Calu3 (cell line): ENCODE results near the gene PBX4. TPM values are rescaled to one million over a fixed set of nuclear protein-coding genes. Genes with fewer than 3 reads are reported as not detected.

Source experiments
- BruUV-seq: library from RNA; stranded (reverse); fragments of 400-500 nt; replicated peaks from 2 replicates; lab custom pipeline; 2021; lab: Mats Ljungman, UMichigan
- CTCF ChIA-PET: fragments of 300-600 bp; sonication (Branson Sonifier 250); formaldehyde crosslinking; loops from one replicate; lab custom pipeline; 2022; ENCODE audit warnings: antibody characterized with exemption; lab: Charles Lee
- DNase-seq: peaks from one replicate; pipeline ENCODE4 v3.0.0; 2022
- H3K27ac Mint-ChIP-seq: one replicate; pipeline ENCODE4 v1.8.0; 2022; ENCODE audit warnings: mixed read lengths; ENCODE audit not compliant: unreplicated experiment
- H3K27me3 Mint-ChIP-seq: one replicate; pipeline ENCODE4 v1.8.0; 2022; ENCODE audit warnings: mixed read lengths; ENCODE audit not compliant: unreplicated experiment
- H3K36me3 Mint-ChIP-seq: one replicate; pipeline ENCODE4 v1.8.0; 2022; ENCODE audit warnings: mild to moderate bottlenecking, moderate library complexity, mixed read lengths; ENCODE audit not compliant: insufficient read depth, unreplicated experiment
- H3K4me1 Mint-ChIP-seq: one replicate; pipeline ENCODE4 v1.8.0; 2022; ENCODE audit warnings: mild to moderate bottlenecking, low read depth, mixed read lengths; ENCODE audit not compliant: unreplicated experiment
- H3K4me3 Mint-ChIP-seq: one replicate; pipeline ENCODE4 v1.8.0; 2022; ENCODE audit warnings: mild to moderate bottlenecking, low read depth, moderate library complexity, mixed read lengths; ENCODE audit not compliant: unreplicated experiment
- H3K9me3 Mint-ChIP-seq: one replicate; pipeline ENCODE4 v1.8.0; 2022; ENCODE audit warnings: low read depth, mixed read lengths; ENCODE audit not compliant: unreplicated experiment
- intact Hi-C: fragments of 100-400 bp; cut with micrococcal nuclease; formaldehyde crosslinking; loops from one replicate; pipeline ENCODE4 v1.10.0; 2022; ENCODE audit not compliant: unreplicated experiment
- total RNA-seq: library from RNA; stranded (reverse); gene quantifications from 2 replicates; pipeline ENCODE4 v1.2.3, GENCODE V29; 2022
- TF ChIP-seq, protein P1 (sequence below): fragments of 200-600 bp; IDR thresholded peaks from one replicate; pipeline ENCODE4 v1.8.0; 2022; ENCODE audit warnings: antibody characterized with exemption; ENCODE audit not compliant: unreplicated experiment

PBX4 gene
- total RNA-seq, 1 experiment from 2014 or later = 6.0 TPM

DNA sequence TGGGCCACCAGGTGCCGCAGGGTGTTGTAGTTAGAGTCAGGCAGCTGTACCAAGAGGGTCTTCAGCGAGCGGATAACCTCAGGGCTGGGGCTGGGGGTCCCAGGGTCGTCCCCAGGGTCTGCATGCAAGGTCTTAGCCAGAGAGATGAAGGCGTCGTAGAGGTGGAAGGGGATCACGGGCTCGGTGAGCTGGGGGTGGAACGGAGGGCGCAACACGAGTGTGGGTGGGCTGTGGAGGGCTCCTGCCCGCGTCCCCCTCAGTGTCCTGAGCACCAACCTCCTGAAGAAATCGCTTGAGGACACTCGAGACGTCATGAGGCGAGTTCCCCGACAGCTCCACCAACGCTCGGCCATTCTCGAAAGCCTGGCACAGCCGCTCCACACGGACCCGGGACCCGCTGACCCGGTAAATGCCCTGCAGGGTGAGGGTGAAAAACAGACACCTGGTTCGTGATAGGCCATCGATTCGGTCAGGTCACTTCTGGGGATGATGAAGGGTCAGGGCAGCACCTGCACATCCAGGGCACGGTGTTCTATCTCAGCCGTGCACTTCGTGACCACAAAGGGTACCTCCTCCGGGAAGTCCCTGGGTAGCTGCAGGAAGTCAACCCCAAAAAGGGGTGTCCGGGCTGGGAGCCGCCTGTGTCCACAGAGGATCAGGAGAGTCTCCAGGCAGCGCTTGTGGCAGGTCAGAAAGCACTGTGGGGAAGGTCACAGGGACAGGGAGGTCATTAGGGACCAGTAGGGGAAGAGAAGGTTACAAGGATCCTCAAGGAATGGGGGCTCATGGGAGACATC, 16.2 kb upstream of the PBX4 start:
- CTCF ChIA-PET = no interaction called here
- H3K27me3 Mint-ChIP-seq = no peaks in the 10 kb centered on the region
- no TSS peak for BruUV-seq
- no peak overlapping the region for H3K27ac Mint-ChIP-seq
- intact Hi-C loops = no loop called here
- no peak overlapping the region for H3K4me3 Mint-ChIP-seq
- TF ChIP-seq, protein P1, sequence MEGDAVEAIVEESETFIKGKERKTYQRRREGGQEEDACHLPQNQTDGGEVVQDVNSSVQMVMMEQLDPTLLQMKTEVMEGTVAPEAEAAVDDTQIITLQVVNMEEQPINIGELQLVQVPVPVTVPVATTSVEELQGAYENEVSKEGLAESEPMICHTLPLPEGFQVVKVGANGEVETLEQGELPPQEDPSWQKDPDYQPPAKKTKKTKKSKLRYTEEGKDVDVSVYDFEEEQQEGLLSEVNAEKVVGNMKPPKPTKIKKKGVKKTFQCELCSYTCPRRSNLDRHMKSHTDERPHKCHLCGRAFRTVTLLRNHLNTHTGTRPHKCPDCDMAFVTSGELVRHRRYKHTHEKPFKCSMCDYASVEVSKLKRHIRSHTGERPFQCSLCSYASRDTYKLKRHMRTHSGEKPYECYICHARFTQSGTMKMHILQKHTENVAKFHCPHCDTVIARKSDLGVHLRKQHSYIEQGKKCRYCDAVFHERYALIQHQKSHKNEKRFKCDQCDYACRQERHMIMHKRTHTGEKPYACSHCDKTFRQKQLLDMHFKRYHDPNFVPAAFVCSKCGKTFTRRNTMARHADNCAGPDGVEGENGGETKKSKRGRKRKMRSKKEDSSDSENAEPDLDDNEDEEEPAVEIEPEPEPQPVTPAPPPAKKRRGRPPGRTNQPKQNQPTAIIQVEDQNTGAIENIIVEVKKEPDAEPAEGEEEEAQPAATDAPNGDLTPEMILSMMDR = no peak
- peaks cover 19% of the 10 kb centered on the region for H3K36me3 Mint-ChIP-seq
- no peaks in the 10 kb centered on the region for H3K4me1 Mint-ChIP-seq
- no peak for DNase-seq
- no peaks in the 10 kb centered on the region for H3K9me3 Mint-ChIP-seq

DNA sequence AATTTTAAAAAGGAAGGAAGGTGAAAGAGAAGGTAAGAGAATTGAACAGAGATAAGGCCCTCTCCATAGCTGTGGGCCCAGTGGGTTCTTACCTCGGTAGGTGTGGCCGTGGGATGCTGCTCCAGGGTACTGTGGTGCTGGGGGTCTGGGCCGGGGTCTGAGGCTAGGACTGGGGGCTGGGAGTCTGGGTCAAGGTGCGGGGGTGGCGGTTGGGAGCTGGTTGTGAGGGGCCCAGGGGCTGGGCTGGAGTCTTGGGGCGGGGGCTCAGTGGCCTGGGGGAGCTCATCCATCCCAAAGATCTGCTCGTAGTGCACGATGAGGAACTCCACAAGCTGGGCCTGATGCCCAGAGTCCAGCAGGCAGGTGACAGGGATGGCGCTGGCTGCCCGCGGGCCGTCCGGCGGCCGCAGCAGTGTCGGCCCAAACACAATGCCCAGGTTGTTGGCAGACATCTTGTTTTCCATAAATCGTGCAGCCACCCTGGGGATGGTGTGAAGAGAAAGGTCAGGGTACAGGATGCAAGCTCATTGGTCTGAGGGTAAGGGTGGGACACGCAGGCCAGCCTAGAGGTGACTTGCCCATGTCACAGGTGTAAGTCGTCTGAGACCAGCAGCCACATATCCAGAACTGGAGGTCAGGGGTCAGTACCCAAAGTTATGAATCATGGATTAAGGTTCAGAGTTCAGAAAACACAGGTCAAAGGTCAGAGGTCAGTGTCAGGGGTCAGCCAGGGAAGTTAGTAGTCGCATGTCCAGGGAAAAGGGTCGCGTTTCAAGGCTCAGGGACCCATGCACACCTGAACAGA, 15.4 kb upstream of the PBX4 start:
- Mint-ChIP-seq H3K27ac (no peak overlapping the region), H3K4me3 (no peak overlapping the region), H3K4me1 (no peaks in the 10 kb centered on the region), H3K36me3 (peaks cover 22% of the 10 kb centered on the region), H3K27me3 (no peaks in the 10 kb centered on the region), H3K9me3 (no peaks in the 10 kb centered on the region)
- no TSS peak for BruUV-seq
- TF ChIP-seq, protein P1 = no peak
- CTCF ChIA-PET = interaction anchor here (0.6 kb wide), 1 partner anchor 338 kb away, joined by 5 read pairs; no protein-coding TSS in a partner anchor
- DNase-seq = no peak
- intact Hi-C loops = no loop called here

DNA sequence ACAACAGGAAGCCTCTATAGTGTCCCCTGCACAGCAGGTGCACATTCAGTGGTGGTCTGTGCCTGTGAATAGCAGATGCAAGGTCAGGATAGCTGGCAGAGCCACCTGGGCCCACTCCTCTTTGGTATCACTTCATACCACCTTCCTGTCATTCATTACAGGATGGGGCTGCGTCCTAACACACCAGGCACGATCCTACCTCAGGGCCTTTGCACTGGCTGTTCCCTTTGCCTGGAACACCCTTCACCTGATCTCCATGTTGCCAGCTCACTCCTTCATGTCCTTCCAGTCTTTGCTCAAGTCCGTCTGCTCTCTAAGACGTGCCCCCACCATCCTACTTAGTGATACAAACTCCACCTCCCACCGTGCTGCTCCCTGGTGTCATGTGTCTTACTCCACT, 14.2 kb upstream of the PBX4 start:
- Mint-ChIP-seq H3K9me3 (no peaks in the 10 kb centered on the region), H3K4me1 (no peaks in the 10 kb centered on the region), H3K27me3 (no peaks in the 10 kb centered on the region), H3K36me3 (peaks cover 35% of the 10 kb centered on the region), H3K4me3 (no peak overlapping the region), H3K27ac (no peak overlapping the region)
- intact Hi-C loops = no loop called here
- BruUV-seq = no TSS peak
- CTCF ChIA-PET = no interaction called here
- no peak for DNase-seq
- TF ChIP-seq, protein P1 = no peak

DNA sequence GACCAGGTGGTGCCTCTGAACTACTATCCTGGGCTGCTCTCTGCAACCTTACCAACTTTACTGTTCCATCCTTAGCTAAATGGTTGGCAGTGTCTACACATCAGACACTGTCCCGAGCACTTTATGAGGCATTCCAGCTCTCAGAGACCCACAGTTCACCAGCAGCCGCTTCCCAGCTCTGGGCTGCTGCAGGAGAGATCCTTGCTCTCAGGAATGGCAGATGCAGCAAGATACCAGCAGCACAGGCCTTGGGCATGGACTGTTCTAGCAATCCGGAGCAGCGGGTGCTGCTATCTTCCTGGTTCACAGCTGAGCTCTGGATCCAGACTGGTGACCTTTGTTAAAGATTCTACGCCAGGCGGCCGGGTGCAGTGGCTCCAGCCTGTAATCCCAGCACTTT, 12.9 kb upstream of the PBX4 start:
- intact Hi-C loops = no loop called here
- H3K27ac Mint-ChIP-seq = no peak overlapping the region
- H3K4me3 Mint-ChIP-seq = no peak overlapping the region
- H3K36me3 Mint-ChIP-seq = peaks cover 48% of the 10 kb centered on the region
- no peaks in the 10 kb centered on the region for H3K9me3 Mint-ChIP-seq
- BruUV-seq = no TSS peak
- H3K27me3 Mint-ChIP-seq = no peaks in the 10 kb centered on the region
- H3K4me1 Mint-ChIP-seq = peaks cover 6% of the 10 kb centered on the region
- DNase-seq = no peak
- CTCF ChIA-PET = no interaction called here
- TF ChIP-seq, protein P1 = no peak
